Measurements from ENCODE around the gene PRSS53. TPM values are rescaled to one million over a fixed set of nuclear protein-coding genes. Genes with fewer than 3 reads are reported as not detected.

PRSS53 gene
- total RNA-seq, 1 experiment from 2014 or later, result 3.4 TPM

DNA sequence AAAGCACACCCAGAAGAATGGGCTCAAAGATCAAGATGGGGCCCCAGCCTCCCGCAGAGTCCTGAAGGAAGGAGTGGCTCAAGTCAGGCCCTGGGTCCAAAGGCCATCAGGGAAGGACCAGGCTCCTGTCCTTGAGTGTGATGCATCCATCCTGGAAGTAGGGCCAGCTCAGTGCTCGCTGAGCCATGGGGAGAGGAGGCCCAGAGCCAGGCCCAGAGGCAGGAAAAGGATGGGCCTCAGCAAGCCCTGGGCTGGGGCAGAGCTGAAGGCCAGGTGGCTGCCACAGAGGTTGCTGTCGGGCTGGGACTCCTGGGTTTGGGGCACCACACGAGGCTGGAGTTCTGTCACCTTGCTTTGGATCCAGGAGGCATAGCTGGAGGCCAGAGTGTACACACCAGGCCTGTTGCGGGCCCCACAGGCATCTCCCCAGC, 43.1 kb upstream of the PRSS53 start:
- H3K4me1 ChIP-seq (ENCODE audit: control insufficient read depth, insufficient read depth, low read length), result no peaks in the 10 kb centered on the region
- no TSS peak for BruUV-seq (replicated peaks)
- H3K27ac ChIP-seq (ENCODE audit: low read length), result no peak overlapping the region

DNA sequence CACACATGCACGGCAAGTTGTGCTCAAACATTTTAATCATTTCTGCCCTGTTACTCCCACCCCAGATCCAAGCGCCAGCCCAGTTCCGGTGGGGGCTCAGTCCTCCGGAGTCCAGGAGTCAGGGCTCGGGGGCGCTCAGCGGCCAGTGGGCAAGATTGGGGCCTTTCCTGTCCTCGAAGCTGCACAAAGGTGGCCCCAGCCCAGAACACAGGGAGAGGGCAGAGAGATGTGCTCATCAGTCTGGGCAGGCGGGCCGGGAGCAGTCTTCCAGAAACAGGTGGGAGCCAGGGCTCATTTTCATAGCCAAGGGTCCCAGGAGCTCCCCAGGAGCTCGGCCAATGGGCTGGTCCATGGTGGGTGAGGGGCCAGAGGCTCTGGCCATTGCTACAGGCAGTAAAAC, 42.7 kb upstream of the PRSS53 start:
- Histone ChIP-seq H3K27ac (ENCODE audit: low read length) (no peak overlapping the region), H3K9me3 (ENCODE audit: control insufficient read depth, insufficient read depth, low read depth, low read length) (no peaks in the 10 kb centered on the region), H3K4me1 (ENCODE audit: control insufficient read depth, insufficient read depth, low read length) (no peaks in the 10 kb centered on the region), H3K36me3 (ENCODE audit: control insufficient read depth, insufficient read depth, low read length) (no peaks in the 10 kb centered on the region), H3K27me3 (ENCODE audit: control insufficient read depth, insufficient read depth, low read length) (no peaks in the 10 kb centered on the region), H3K4me3 (ENCODE audit: low read depth in 2 of 2, low read length in 2 of 2) (no peak overlapping the region)
- intact Hi-C loops (cut with micrococcal nuclease; ENCODE audit: unreplicated experiment) (no loop called here), in situ Hi-C loops (cut with HindIII; ENCODE audit: low pct_unique_long_range_greater_than_20kb, low sequenced_read_pairs) (no loop called here)
- TF ChIP-seq, protein P1, sequence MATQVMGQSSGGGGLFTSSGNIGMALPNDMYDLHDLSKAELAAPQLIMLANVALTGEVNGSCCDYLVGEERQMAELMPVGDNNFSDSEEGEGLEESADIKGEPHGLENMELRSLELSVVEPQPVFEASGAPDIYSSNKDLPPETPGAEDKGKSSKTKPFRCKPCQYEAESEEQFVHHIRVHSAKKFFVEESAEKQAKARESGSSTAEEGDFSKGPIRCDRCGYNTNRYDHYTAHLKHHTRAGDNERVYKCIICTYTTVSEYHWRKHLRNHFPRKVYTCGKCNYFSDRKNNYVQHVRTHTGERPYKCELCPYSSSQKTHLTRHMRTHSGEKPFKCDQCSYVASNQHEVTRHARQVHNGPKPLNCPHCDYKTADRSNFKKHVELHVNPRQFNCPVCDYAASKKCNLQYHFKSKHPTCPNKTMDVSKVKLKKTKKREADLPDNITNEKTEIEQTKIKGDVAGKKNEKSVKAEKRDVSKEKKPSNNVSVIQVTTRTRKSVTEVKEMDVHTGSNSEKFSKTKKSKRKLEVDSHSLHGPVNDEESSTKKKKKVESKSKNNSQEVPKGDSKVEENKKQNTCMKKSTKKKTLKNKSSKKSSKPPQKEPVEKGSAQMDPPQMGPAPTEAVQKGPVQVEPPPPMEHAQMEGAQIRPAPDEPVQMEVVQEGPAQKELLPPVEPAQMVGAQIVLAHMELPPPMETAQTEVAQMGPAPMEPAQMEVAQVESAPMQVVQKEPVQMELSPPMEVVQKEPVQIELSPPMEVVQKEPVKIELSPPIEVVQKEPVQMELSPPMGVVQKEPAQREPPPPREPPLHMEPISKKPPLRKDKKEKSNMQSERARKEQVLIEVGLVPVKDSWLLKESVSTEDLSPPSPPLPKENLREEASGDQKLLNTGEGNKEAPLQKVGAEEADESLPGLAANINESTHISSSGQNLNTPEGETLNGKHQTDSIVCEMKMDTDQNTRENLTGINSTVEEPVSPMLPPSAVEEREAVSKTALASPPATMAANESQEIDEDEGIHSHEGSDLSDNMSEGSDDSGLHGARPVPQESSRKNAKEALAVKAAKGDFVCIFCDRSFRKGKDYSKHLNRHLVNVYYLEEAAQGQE (IDR thresholded peaks at IDR 0.05; ENCODE audit: insufficient read depth in 1 of 2, low read depth in 2 of 2, low read length in 1 of 2), result no peak
- no peak for TF ChIP-seq SIN3A (IDR thresholded peaks at IDR 0.05; ENCODE audit: borderline replicate concordance, insufficient read depth, low read depth, low read length)
- no peak for TF ChIP-seq TCF7L2 (IDR thresholded peaks at IDR 0.05; ENCODE audit: low read depth, low read length)
- TF ChIP-seq, protein P2, sequence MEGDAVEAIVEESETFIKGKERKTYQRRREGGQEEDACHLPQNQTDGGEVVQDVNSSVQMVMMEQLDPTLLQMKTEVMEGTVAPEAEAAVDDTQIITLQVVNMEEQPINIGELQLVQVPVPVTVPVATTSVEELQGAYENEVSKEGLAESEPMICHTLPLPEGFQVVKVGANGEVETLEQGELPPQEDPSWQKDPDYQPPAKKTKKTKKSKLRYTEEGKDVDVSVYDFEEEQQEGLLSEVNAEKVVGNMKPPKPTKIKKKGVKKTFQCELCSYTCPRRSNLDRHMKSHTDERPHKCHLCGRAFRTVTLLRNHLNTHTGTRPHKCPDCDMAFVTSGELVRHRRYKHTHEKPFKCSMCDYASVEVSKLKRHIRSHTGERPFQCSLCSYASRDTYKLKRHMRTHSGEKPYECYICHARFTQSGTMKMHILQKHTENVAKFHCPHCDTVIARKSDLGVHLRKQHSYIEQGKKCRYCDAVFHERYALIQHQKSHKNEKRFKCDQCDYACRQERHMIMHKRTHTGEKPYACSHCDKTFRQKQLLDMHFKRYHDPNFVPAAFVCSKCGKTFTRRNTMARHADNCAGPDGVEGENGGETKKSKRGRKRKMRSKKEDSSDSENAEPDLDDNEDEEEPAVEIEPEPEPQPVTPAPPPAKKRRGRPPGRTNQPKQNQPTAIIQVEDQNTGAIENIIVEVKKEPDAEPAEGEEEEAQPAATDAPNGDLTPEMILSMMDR (IDR thresholded peaks at IDR 0.05), result no peak
- TF ChIP-seq POLR2AphosphoS5 (IDR thresholded peaks at IDR 0.05; ENCODE audit: low read depth, low read length), result no peak
- CTCF ChIA-PET, result interaction anchor here (1.5 kb wide), 1 partner anchor 11 kb away, joined by 3 read pairs; no protein-coding TSS in a partner anchor
- DNase-seq (ENCODE audit: low read depth, low spot score) (no peak), ATAC-seq (no peak)
- BruUV-seq (replicated peaks), result no TSS peak
- POLR2A ChIA-PET, result no interaction called here

More for the DNA sequence above, 43.1 kb upstream of the PRSS53 start:
- in situ Hi-C loops (cut with HindIII; ENCODE audit: low pct_unique_long_range_greater_than_20kb, low sequenced_read_pairs) (no loop called here), intact Hi-C loops (cut with micrococcal nuclease; ENCODE audit: unreplicated experiment) (no loop called here)
- TF ChIP-seq TCF7L2 (IDR thresholded peaks at IDR 0.05; ENCODE audit: low read depth, low read length), result no peak
- TF ChIP-seq, protein P2 (IDR thresholded peaks at IDR 0.05), result no peak
- TF ChIP-seq SIN3A (IDR thresholded peaks at IDR 0.05; ENCODE audit: borderline replicate concordance, insufficient read depth, low read depth, low read length), result no peak
- TF ChIP-seq POLR2AphosphoS5 (IDR thresholded peaks at IDR 0.05; ENCODE audit: low read depth, low read length), result no peak
- TF ChIP-seq, protein P1 (IDR thresholded peaks at IDR 0.05; ENCODE audit: insufficient read depth in 1 of 2, low read depth in 2 of 2, low read length in 1 of 2), result no peak
- Histone ChIP-seq H3K27me3 (ENCODE audit: control insufficient read depth, insufficient read depth, low read length) (no peaks in the 10 kb centered on the region), H3K36me3 (ENCODE audit: control insufficient read depth, insufficient read depth, low read length) (no peaks in the 10 kb centered on the region), H3K4me3 (ENCODE audit: low read depth in 2 of 2, low read length in 2 of 2) (no peak overlapping the region), H3K9me3 (ENCODE audit: control insufficient read depth, insufficient read depth, low read depth, low read length) (no peaks in the 10 kb centered on the region)
- ChIA-PET CTCF (interaction anchor here (1.5 kb wide), 1 partner anchor 10 kb away, joined by 3 read pairs; no protein-coding TSS in a partner anchor), POLR2A (no interaction called here)
- no peak for ATAC-seq
- no peak for DNase-seq (ENCODE audit: low read depth, low spot score)
